ENCODE results near the gene TMEFF1. TPM values are rescaled to one million over a fixed set of nuclear protein-coding genes. Genes with fewer than 3 reads are reported as not detected.

TMEFF1 gene
- total and polyA plus RNA-seq, 2 experiments from 2014 or later: 22.3 to 34.2 TPM

GRCh38 chr9:100428871-100429654 lies 43.9 kb upstream of the TMEFF1 start:
- H3K9me3 ChIP-seq (ENCODE audit: low read depth): no peaks in the 10 kb centered on the region
- H3K27me3 ChIP-seq: no peaks in the 10 kb centered on the region
- peak in 1 of 2 donors; percentile 98 for DNase-seq (ENCODE audit: low read depth in 1 of 2, low spot score in 1 of 2)
- no peak overlapping the region for H3K27ac ChIP-seq
- H3K36me3 ChIP-seq: no peaks in the 10 kb centered on the region
- H3K4me3 ChIP-seq: no peak overlapping the region
- peaks cover 10% of the 10 kb centered on the region for H3K4me1 ChIP-seq (ENCODE audit: low read depth)
- no peak for TF ChIP-seq CTCF (IDR thresholded peaks at IDR 0.05; ENCODE audit: low read depth, low read length)

GRCh38 chr9:100430286-100430940 lies 42.5 kb upstream of the TMEFF1 start:
- Histone ChIP-seq H3K9me3 (ENCODE audit: low read depth) (no peaks in the 10 kb centered on the region), H3K4me3 (no peak overlapping the region), H3K4me1 (ENCODE audit: low read depth) (peaks cover 10% of the 10 kb centered on the region), H3K27ac (no peak overlapping the region), H3K27me3 (no peaks in the 10 kb centered on the region), H3K36me3 (no peaks in the 10 kb centered on the region)
- DNase-seq (ENCODE audit: low read depth in 1 of 2, low spot score in 1 of 2): no peak
- TF ChIP-seq CTCF (IDR thresholded peaks at IDR 0.05; ENCODE audit: low read depth, low read length): no peak

GRCh38 chr9:100431886-100432285 lies 41.1 kb upstream of the TMEFF1 start:
- DNase-seq (ENCODE audit: low read depth in 1 of 2, low spot score in 1 of 2): no peak
- no peaks in the 10 kb centered on the region for H3K27me3 ChIP-seq
- H3K27ac ChIP-seq: no peak overlapping the region
- peaks cover 5% of the 10 kb centered on the region for H3K4me1 ChIP-seq (ENCODE audit: low read depth)
- no peak for TF ChIP-seq CTCF (IDR thresholded peaks at IDR 0.05; ENCODE audit: low read depth, low read length)
- H3K4me3 ChIP-seq: no peak overlapping the region
- no peaks in the 10 kb centered on the region for H3K36me3 ChIP-seq
- H3K9me3 ChIP-seq (ENCODE audit: low read depth): no peaks in the 10 kb centered on the region

- H3K9me3 ChIP-seq (ENCODE audit: low read depth): no peaks in the 10 kb centered on the region
- H3K4me1 ChIP-seq (ENCODE audit: low read depth): peaks cover 5% of the 10 kb centered on the region
- no peak overlapping the region for H3K27ac ChIP-seq
- H3K4me3 ChIP-seq: no peak overlapping the region
- H3K36me3 ChIP-seq: no peaks in the 10 kb centered on the region
- no peak for TF ChIP-seq CTCF (IDR thresholded peaks at IDR 0.05; ENCODE audit: low read depth, low read length)
- H3K27me3 ChIP-seq: no peaks in the 10 kb centered on the region
- DNase-seq (ENCODE audit: low read depth in 1 of 2, low spot score in 1 of 2): no peak
Observed at GRCh38 chr9:100432736-100433135, 40.2 kb upstream of the TMEFF1 start.

- Histone ChIP-seq H3K4me1 (ENCODE audit: low read depth) (no peaks in the 10 kb centered on the region), H3K9me3 (ENCODE audit: low read depth) (no peaks in the 10 kb centered on the region), H3K27me3 (no peaks in the 10 kb centered on the region), H3K4me3 (no peak overlapping the region), H3K36me3 (no peaks in the 10 kb centered on the region), H3K27ac (no peak overlapping the region)
- no peak for TF ChIP-seq CTCF (IDR thresholded peaks at IDR 0.05; ENCODE audit: low read depth, low read length)
- DNase-seq (ENCODE audit: low read depth in 1 of 2, low spot score in 1 of 2): no peak
Observed at GRCh38 chr9:100436571-100436970, 36.4 kb upstream of the TMEFF1 start.

Data from cardiac muscle cell (in vitro differentiated cells and primary cell).